ENCODE results near the gene POLR2H. TPM values are rescaled to one million over a fixed set of nuclear protein-coding genes. Genes with fewer than 3 reads are reported as not detected.

The POLR2H gene
- total RNA-seq, 1 donor from 2014 or later = 87.8 TPM

DNA sequence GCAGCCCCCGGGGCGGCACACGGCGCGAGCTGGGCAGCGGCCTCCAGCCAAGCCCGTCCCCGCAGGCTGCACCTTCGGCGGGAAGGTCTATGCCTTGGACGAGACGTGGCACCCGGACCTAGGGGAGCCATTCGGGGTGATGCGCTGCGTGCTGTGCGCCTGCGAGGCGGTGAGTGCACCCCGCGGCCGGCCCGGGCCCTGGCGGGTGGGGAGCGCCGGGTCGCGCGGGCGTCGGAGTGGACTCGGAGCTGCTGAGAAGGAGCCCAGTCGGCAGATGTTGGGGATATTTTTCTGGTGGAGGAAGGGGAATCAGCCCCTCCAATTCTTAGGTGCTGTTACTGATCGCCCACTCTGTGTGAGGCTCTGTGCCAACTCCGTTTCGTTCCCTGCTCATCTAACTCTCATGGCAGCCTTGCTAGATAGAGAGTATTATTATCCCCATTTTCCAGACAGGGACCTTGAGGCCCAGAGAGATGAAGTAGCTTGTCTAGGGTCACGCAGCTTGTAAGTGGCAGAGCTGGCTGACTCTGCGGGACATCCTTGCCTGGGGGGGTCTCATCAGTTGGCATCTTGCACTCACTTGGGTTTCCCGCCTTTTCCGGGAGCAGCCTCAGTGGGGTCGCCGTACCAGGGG is 19.2 kb downstream of the POLR2H start:
- TF ChIP-seq, protein P1, sequence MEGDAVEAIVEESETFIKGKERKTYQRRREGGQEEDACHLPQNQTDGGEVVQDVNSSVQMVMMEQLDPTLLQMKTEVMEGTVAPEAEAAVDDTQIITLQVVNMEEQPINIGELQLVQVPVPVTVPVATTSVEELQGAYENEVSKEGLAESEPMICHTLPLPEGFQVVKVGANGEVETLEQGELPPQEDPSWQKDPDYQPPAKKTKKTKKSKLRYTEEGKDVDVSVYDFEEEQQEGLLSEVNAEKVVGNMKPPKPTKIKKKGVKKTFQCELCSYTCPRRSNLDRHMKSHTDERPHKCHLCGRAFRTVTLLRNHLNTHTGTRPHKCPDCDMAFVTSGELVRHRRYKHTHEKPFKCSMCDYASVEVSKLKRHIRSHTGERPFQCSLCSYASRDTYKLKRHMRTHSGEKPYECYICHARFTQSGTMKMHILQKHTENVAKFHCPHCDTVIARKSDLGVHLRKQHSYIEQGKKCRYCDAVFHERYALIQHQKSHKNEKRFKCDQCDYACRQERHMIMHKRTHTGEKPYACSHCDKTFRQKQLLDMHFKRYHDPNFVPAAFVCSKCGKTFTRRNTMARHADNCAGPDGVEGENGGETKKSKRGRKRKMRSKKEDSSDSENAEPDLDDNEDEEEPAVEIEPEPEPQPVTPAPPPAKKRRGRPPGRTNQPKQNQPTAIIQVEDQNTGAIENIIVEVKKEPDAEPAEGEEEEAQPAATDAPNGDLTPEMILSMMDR (conservative IDR thresholded peaks at IDR 0.05) = no peak
- no peaks in the 10 kb centered on the region for H3K9me3 Mint-ChIP-seq
- H3K4me3 Mint-ChIP-seq = peak overlapping the region; percentile 81
- H3K36me3 Mint-ChIP-seq = no peaks in the 10 kb centered on the region
- peaks cover 23% of the 10 kb centered on the region for H3K4me1 Mint-ChIP-seq (ENCODE audit: unreplicated experiment)
- H3K27ac Mint-ChIP-seq = no peak overlapping the region
- DNase-seq (ENCODE audit: extremely low spot score, unreplicated experiment) = no peak
- H3K27me3 Mint-ChIP-seq = peaks cover 46% of the 10 kb centered on the region

DNA sequence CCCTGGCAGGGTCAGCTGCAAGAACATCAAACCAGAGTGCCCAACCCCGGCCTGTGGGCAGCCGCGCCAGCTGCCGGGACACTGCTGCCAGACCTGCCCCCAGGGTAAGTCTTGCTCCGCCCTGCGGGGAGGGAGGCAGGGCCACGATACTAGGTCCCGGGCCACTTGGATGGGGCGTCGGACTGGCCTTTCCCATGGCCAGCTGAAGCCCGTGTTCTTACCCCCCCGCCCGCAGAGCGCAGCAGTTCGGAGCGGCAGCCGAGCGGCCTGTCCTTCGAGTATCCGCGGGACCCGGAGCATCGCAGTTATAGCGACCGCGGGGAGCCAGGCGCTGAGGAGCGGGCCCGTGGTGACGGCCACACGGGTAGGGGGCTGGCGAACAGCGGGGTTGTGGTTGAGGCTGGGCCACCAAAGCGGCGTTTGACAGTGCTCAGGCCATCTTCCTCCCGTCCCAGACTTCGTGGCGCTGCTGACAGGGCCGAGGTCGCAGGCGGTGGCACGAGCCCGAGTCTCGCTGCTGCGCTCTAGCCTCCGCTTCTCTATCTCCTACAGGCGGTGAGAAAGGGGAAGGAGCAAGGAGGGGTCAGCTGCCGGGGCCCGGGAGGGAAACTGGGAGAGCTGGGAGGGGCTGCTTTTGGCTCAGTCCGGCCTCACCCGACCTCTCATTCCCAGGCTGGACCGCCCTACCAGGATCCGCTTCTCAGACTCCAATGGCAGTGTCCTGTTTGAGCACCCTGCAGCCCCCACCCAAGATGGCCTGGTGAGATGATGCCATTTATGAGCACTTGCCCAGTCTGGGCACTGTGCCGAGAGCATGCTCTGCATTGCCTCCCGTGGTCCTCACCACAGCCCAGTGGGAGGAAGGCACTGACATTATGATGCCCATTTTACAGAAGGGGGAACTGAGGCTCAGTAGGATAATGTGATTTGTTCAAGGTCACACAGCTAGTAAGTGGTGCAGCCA is 20.0 kb downstream of the POLR2H start:
- TF ChIP-seq, protein P1 (conservative IDR thresholded peaks at IDR 0.05) = no peak
- no peak for DNase-seq (ENCODE audit: extremely low spot score, unreplicated experiment)
- no peak overlapping the region for H3K27ac Mint-ChIP-seq
- H3K36me3 Mint-ChIP-seq = no peaks in the 10 kb centered on the region
- H3K9me3 Mint-ChIP-seq = no peaks in the 10 kb centered on the region
- peak overlapping the region; percentile 81 for H3K4me3 Mint-ChIP-seq
- H3K27me3 Mint-ChIP-seq = peaks cover 44% of the 10 kb centered on the region
- peaks cover 18% of the 10 kb centered on the region for H3K4me1 Mint-ChIP-seq (ENCODE audit: unreplicated experiment)

DNA sequence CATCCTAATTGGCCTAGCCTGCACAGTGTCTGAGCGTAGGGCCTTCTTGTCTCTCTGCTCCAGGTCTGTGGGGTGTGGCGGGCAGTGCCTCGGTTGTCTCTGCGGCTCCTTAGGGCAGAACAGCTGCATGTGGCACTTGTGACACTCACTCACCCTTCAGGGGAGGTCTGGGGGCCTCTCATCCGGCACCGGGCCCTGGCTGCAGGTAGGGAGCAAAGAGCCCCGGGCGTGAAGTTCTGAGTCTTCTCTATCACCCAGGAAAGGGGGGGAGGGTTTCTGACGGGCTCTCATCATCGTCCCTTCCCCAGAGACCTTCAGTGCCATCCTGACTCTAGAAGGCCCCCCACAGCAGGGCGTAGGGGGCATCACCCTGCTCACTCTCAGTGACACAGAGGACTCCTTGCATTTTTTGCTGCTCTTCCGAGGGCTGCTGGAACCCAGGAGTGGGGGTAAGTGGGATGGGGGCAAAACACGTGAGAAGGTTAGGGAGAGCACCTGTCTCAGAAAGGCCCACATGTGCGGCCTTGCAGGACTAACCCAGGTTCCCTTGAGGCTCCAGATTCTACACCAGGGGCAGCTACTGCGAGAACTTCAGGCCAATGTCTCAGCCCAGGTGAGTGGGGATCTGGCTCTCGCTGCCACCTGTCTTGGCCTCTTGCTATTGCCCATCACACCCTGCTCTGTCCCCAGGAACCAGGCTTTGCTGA is 21.0 kb downstream of the POLR2H start:
- no peak for DNase-seq (ENCODE audit: extremely low spot score, unreplicated experiment)
- peaks cover 17% of the 10 kb centered on the region for H3K4me1 Mint-ChIP-seq (ENCODE audit: unreplicated experiment)
- TF ChIP-seq, protein P1 (conservative IDR thresholded peaks at IDR 0.05) = no peak
- H3K27me3 Mint-ChIP-seq = peaks cover 40% of the 10 kb centered on the region
- H3K27ac Mint-ChIP-seq = no peak overlapping the region
- H3K36me3 Mint-ChIP-seq = no peaks in the 10 kb centered on the region
- H3K9me3 Mint-ChIP-seq = no peaks in the 10 kb centered on the region
- H3K4me3 Mint-ChIP-seq = no peak overlapping the region

DNA sequence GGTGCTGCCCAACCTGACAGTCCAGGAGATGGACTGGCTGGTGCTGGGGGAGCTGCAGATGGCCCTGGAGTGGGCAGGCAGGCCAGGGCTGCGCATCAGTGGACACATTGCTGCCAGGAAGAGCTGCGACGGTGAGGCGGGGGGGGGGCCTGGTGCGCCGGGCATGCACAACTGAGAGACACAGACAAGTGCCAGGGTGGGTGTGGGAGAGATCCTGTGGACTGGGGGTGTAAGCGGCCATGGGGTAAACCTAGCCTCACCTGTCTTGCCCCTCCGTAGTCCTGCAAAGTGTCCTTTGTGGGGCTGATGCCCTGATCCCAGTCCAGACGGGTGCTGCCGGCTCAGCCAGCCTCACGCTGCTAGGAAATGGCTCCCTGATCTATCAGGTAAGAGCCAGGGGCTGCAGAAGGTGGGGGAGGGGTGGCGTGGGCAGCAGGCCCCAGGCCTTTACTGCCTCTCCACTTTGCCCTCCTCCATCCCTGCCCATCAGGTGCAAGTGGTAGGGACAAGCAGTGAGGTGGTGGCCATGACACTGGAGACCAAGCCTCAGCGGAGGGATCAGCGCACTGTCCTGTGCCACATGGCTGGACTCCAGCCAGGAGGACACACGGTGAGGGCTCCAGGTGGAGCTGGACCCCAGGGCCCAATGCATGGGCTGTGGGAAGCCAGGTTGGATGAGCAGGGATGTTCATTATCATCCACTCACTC is 21.7 kb downstream of the POLR2H start:
- TF ChIP-seq, protein P1 (conservative IDR thresholded peaks at IDR 0.05) = no peak
- Mint-ChIP-seq H3K27ac (no peak overlapping the region), H3K27me3 (peaks cover 40% of the 10 kb centered on the region), H3K36me3 (no peaks in the 10 kb centered on the region), H3K9me3 (no peaks in the 10 kb centered on the region), H3K4me1 (ENCODE audit: unreplicated experiment) (peaks cover 12% of the 10 kb centered on the region), H3K4me3 (no peak overlapping the region)
- DNase-seq (ENCODE audit: extremely low spot score, unreplicated experiment) = no peak

DNA sequence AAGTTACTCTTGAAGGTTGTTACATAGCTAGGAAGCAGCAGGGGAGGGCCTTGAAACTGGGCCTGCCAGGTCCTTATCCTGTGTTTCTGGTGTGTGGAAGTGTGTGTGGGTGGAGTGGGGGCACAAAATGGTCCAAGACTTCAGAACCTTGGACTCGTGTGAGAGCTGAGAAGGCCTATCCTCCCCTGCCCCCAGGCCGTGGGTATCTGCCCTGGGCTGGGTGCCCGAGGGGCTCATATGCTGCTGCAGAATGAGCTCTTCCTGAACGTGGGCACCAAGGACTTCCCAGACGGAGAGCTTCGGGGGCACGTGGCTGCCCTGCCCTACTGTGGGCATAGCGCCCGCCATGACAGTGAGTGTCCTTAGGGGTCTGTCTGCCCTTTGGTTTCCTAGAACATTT is 22.8 kb downstream of the POLR2H start:
- Mint-ChIP-seq H3K4me1 (ENCODE audit: unreplicated experiment) (peaks cover under 1% of the 10 kb centered on the region), H3K27me3 (peaks cover 29% of the 10 kb centered on the region), H3K9me3 (no peaks in the 10 kb centered on the region), H3K4me3 (no peak overlapping the region), H3K27ac (no peak overlapping the region), H3K36me3 (no peaks in the 10 kb centered on the region)
- DNase-seq (ENCODE audit: extremely low spot score, unreplicated experiment) = no peak
- TF ChIP-seq, protein P1 (conservative IDR thresholded peaks at IDR 0.05) = no peak
